HG03095 (cell line): ENCODE results near the gene GAB2.

Experiments
- ATAC-seq: cut with Tn5 transposase; IDR thresholded peaks from one replicate; pipeline ENCODE4 v1.9.1; 2021; ENCODE audit warnings: moderate library complexity; ENCODE audit not compliant: unreplicated experiment

GAB2 gene

GRCh38 chr11:78212586-78213371 lies 204.8 kb downstream of the GAB2 start:
- no peak for ATAC-seq

DNA sequence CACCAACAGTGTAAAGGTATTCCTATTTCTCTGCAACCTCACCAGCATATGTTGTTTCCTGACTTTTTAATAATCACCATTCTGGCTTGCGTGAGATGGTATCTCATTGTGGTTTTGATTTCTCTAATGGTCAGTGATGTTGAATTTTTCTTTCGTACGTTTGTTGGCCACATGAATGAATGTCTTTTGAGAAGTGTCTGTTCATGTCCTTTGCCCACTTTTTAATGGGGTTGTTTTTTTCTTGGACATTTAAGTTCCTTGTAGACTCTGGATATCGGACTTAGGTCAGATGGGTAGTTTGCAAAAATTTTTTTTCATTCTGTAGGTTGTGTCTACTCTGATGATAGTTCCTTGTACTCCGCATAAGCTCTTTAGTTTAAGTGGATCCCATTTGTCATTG lies 206.1 kb downstream of the GAB2 start:
- ATAC-seq, result no peak

DNA sequence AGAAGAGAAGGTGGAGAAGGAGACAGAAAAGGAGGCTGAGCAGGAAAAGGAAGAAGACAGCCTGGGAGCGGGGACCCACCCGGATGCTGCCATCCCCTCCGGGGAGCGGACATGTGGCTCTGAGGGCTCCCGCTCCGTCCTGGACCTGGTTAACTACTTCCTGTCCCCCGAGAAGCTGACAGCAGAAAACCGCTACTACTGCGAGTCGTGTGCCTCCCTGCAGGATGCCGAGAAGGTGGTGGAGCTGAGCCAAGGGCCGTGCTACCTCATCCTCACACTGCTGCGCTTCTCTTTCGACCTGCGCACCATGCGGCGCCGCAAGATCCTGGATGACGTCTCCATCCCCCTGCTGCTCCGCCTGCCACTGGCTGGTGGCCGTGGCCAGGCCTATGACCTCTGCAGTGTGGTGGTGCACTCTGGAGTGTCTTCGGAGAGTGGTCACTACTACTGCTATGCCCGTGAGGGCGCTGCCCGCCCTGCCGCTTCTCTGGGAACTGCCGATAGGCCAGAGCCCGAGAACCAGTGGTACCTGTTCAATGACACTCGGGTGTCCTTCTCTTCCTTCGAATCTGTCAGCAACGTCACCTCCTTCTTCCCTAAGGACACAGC lies 207.5 kb downstream of the GAB2 start:
- no peak for ATAC-seq

DNA sequence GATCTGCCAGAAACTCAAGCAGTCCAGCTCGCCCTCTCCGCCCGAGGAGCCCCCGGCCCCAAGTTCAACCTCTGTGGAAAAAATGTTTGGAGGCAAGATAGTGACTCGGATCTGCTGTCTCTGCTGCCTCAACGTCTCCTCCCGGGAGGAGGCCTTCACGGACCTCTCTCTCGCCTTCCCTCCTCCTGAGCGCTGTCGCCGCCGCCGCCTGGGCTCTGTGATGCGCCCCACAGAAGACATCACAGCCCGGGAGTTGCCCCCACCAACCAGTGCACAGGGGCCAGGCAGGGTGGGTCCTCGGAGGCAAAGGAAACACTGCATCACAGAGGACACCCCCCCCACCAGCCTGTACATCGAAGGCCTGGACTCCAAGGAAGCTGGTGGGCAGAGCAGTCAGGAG lies 208.1 kb downstream of the GAB2 start:
- ATAC-seq, result no peak

- ATAC-seq, result no peak
These were observed 209.1 kb downstream of the GAB2 start for GRCh38 chr11:78208257-78209165.

GRCh38 chr11:78207532-78208256 lies 209.9 kb downstream of the GAB2 start:
- no peak for ATAC-seq

DNA sequence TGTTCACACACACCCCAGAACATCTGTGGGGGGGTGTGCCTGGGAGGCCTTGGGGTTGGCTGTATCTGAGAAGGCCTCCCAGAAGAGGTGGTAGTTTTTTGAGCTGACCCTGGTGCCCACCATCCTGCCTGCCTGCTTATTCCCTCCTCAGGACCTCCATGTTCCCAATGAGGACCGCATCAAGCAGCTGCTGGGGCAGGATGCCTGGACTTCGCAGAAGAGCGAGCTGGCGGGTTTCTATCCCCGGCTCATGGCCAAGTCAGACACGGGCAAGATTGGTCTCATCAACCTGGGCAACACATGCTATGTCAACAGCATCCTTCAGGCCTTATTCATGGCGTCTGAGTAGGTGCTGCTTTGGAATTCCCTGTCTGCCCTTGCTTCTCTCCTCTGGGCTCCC lies 211.9 kb downstream of the GAB2 start:
- no peak for ATAC-seq

DNA sequence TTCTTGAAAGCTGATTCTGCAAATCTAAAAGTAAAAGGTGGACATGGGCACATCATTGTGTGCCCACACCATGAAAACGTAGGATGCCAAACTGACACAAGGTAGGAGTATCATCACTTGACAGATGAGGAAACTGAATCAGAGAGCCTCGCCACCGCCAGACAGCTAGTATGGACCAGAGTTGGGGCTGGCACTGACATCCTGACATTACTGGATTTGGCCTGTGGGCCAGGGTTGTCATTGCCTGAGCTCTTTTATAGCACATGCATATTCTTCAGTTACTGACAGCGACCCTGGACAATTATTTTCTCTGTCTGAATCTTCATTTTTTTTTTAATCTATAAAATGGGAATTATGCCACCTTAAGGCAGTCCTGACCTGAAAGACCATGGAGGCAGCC lies 212.4 kb downstream of the GAB2 start:
- no peak for ATAC-seq

- no peak for ATAC-seq
These were observed 214.4 kb downstream of the GAB2 start for GRCh38 chr11:78203184-78203583.

- no peak for ATAC-seq
These were observed 214.9 kb downstream of the GAB2 start for GRCh38 chr11:78202733-78203167.

GRCh38 chr11:78201096-78201818 lies 216.4 kb downstream of the GAB2 start:
- no peak for ATAC-seq

DNA sequence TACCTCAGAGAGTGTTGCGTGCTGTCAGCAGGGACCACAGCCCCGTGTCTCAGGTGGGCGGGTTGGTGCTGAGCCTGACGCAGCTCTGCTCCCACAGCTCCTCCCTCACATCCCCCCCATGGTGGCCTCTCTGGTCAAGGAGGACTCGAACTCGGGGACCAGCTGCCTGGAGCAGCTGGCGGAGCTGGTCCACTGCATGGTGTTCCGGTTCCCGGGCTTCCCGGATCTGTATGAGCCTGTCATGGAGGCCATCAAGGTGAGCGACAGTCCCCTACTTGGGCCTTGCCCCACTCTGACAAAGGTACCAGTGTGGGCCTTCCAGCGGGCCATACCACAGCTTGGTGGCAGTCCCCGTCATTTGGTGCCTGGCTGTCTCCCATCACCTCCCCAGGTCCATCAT lies 217.1 kb downstream of the GAB2 start:
- no peak for ATAC-seq

DNA sequence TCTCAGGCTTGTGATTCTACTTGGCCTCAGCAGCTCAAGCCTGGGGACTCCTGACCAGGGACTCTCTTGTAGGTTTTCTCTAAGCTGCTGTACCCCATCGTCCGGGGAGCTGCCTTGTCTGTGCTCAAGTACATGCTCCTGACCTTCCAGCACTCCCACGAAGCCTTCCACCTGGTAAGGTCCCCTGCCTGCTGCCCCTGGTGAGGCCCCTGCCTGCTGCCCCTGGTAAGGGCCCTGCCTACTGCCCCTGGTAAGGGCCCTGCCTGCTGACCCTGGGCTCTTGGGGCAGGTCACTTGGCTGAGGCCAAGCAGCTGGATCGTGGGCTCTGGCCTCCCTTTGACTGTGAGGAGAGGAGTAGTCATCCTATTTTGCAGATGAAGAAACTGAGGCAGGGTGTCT lies 217.6 kb downstream of the GAB2 start:
- no peak for ATAC-seq

GRCh38 chr11:78199653-78200015 lies 218.0 kb downstream of the GAB2 start:
- ATAC-seq, result no peak

GRCh38 chr11:78199015-78199652 lies 218.5 kb downstream of the GAB2 start:
- ATAC-seq, result no peak

GRCh38 chr11:78197816-78198215 lies 219.8 kb downstream of the GAB2 start:
- no peak for ATAC-seq

GRCh38 chr11:78196661-78197091 lies 220.9 kb downstream of the GAB2 start:
- ATAC-seq, result no peak

DNA sequence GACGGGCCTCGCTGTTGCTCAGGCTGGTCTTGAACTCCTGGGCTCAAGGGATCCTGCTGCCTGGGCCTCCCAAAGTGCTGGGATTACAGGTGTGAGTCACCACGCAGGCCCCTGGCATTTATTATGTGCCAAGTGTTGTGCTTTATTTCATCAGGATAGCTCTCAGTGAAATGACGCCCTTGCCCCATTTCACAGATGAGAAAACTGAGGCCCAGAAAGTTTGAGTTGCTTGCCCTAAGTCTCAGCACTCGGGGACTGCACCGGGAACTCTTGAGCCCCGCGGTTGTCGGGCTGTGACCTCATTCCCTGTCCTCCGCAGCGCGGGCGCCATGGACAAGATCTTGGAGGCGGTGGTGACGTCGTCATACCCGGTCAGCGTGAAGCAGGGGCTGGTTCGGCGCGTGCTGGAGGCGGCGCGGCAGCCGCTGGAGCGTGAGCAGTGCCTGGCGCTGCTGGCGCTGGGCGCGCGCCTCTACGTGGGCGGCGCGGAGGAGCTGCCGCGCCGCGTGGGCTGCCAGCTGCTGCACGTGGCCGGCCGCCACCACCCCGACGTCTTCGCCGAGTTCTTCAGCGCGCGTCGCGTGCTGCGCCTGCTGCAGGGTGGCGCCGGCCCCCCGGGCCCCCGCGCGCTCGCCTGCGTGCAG lies 221.6 kb downstream of the GAB2 start:
- no peak for ATAC-seq

DNA sequence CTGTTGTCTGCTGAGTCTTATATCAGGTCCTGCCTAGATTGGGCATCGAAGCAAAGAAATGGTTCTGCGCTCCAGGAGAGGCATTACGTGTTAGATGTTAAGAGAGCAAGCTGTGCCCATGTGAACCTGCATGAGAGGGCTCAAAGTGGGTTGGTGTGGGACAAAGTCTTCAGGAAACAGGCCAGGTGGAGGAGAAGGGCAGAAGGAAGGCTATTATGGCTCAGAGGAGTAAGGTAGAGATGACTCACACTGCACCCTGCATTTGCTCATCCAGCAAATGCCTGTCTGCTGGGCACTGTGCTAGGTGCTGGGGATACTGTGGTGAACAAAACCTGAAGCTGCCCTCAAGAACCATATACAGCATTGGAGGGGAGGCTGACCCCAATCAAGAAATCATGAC lies 223.1 kb downstream of the GAB2 start:
- no peak for ATAC-seq
